Liver (tissue), 3 donors: ENCODE data around the gene MICU1.

ENCODE experiments used
- EGR1 ChIP-seq, 2 donors: IDR thresholded peaks; 2 replicates each; pipeline ENCODE4 v1.6.1; 2016 to 2018; ENCODE audit warnings: antibody characterized with exemption in 2 of 2, low read depth in 2 of 2
- GABPA ChIP-seq, 2 donors: IDR thresholded peaks in 1 of 2; conservative IDR thresholded peaks in 1 of 2; 2 replicates each; pipeline ENCODE4 v1.6.1; 2016; ENCODE audit warnings: antibody characterized with exemption in 2 of 2, mild to moderate bottlenecking in 1 of 2, moderate library complexity in 1 of 2
- HNF4A ChIP-seq, 2 donors: conservative IDR thresholded peaks; 2 replicates each; pipeline ENCODE4 v1.6.1; 2016; ENCODE audit warnings: antibody characterized with exemption in 2 of 2, mild to moderate bottlenecking in 2 of 2
- JUND ChIP-seq, 2 donors: IDR thresholded peaks; 2 replicates each; pipeline ENCODE4 v1.6.1; 2016; ENCODE audit warnings: antibody characterized with exemption in 2 of 2
- NR2F2 ChIP-seq: IDR thresholded peaks from 2 replicates; pipeline ENCODE4 v1.6.1; 2016; ENCODE audit warnings: antibody characterized with exemption
- RAD21 ChIP-seq, 2 donors: IDR thresholded peaks; 2 replicates each; pipeline ENCODE4 v1.6.1; 2016; ENCODE audit warnings: antibody characterized with exemption in 2 of 2, mild to moderate bottlenecking in 2 of 2
- SP1 ChIP-seq: IDR thresholded peaks from 2 replicates; pipeline ENCODE4 v1.6.1; 2018; ENCODE audit warnings: antibody characterized with exemption, mild to moderate bottlenecking
- TAF1 ChIP-seq: conservative IDR thresholded peaks from 2 replicates; pipeline ENCODE4 v1.6.1; 2016; ENCODE audit warnings: antibody characterized with exemption, mild to moderate bottlenecking
- YY1 ChIP-seq: IDR thresholded peaks from 2 replicates; pipeline ENCODE4 v1.6.1; 2016; ENCODE audit warnings: antibody characterized with exemption, mild to moderate bottlenecking
- TF ChIP-seq, protein P1 (sequence below): IDR thresholded peaks from 2 replicates; pipeline ENCODE4 v1.6.1; 2016; ENCODE audit warnings: antibody characterized with exemption
- TF ChIP-seq, protein P2 (sequence below): fragments of 150-350 bp; IDR thresholded peaks from 2 replicates; pipeline ENCODE4 v1.5.1; 2017; ENCODE audit warnings: improper control_type of control experiment, low read depth, low read length; ENCODE audit not compliant: missing input control
- TF ChIP-seq, protein P3 (sequence below): IDR thresholded peaks from 2 replicates; pipeline ENCODE4 v1.6.1; 2016; ENCODE audit warnings: antibody characterized with exemption, mild to moderate bottlenecking
- TF ChIP-seq, protein P4 (sequence below): IDR thresholded peaks from 2 replicates; pipeline ENCODE4 v1.6.1; 2016; ENCODE audit warnings: antibody characterized with exemption
- TF ChIP-seq, protein P5 (sequence below): IDR thresholded peaks from 2 replicates; pipeline ENCODE4 v1.6.1; 2016; ENCODE audit warnings: antibody characterized with exemption
- donor health status: healthy.
- donor health status: healthy.

DNA sequence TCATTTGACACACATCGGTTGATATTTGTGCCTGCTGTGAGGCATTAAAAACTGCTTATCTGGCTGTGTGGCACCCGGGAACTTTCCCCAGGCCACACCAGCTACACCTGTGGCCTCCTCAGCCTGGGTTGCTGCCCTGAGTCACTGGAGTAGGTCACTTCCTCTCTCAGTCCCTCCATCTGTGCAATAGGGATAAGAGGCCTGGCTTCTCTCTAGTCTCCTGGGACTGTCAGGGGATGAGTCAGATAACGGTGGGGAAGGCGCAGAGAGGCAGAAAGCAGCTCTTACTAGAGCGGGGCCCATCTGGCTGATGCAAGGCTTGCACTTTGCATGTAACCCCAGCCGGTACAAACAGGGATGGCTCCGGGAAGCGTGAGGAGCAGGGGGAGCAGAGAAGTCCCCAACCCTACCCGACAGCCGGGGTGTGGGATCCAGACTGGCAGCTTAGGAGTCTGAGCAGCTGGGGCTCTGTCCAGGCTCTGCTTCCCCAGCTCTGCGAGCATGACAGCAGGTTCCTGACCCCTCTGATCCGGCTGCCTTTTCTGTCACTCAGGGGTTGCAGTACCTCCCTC lies 305.1 kb downstream of the MICU1 start:
- TF ChIP-seq, protein P1, sequence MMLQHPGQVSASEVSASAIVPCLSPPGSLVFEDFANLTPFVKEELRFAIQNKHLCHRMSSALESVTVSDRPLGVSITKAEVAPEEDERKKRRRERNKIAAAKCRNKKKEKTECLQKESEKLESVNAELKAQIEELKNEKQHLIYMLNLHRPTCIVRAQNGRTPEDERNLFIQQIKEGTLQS = peak; percentile 69
- TF ChIP-seq, protein P2, sequence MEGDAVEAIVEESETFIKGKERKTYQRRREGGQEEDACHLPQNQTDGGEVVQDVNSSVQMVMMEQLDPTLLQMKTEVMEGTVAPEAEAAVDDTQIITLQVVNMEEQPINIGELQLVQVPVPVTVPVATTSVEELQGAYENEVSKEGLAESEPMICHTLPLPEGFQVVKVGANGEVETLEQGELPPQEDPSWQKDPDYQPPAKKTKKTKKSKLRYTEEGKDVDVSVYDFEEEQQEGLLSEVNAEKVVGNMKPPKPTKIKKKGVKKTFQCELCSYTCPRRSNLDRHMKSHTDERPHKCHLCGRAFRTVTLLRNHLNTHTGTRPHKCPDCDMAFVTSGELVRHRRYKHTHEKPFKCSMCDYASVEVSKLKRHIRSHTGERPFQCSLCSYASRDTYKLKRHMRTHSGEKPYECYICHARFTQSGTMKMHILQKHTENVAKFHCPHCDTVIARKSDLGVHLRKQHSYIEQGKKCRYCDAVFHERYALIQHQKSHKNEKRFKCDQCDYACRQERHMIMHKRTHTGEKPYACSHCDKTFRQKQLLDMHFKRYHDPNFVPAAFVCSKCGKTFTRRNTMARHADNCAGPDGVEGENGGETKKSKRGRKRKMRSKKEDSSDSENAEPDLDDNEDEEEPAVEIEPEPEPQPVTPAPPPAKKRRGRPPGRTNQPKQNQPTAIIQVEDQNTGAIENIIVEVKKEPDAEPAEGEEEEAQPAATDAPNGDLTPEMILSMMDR = no peak
- TF ChIP-seq YY1 (no peak), GABPA (IDR thresholded peaks at IDR 0.05 in 1 of 2, conservative IDR thresholded peaks at IDR 0.05 in 1 of 2) (peak in 1 of 2 donors; percentile 29), TAF1 (no peak), SP1 (peak; percentile 49), NR2F2 (peak; percentile 58), EGR1 (IDR thresholded peaks at IDR 0.05; ENCODE audit: low read depth in 2 of 2) (no peak), JUND (IDR thresholded peaks at IDR 0.05) (peak; percentile 48 to 85), RAD21 (IDR thresholded peaks at IDR 0.05) (peak in 1 of 2 donors; percentile 40), HNF4A (conservative IDR thresholded peaks at IDR 0.05) (no peak)
- TF ChIP-seq, protein P3, sequence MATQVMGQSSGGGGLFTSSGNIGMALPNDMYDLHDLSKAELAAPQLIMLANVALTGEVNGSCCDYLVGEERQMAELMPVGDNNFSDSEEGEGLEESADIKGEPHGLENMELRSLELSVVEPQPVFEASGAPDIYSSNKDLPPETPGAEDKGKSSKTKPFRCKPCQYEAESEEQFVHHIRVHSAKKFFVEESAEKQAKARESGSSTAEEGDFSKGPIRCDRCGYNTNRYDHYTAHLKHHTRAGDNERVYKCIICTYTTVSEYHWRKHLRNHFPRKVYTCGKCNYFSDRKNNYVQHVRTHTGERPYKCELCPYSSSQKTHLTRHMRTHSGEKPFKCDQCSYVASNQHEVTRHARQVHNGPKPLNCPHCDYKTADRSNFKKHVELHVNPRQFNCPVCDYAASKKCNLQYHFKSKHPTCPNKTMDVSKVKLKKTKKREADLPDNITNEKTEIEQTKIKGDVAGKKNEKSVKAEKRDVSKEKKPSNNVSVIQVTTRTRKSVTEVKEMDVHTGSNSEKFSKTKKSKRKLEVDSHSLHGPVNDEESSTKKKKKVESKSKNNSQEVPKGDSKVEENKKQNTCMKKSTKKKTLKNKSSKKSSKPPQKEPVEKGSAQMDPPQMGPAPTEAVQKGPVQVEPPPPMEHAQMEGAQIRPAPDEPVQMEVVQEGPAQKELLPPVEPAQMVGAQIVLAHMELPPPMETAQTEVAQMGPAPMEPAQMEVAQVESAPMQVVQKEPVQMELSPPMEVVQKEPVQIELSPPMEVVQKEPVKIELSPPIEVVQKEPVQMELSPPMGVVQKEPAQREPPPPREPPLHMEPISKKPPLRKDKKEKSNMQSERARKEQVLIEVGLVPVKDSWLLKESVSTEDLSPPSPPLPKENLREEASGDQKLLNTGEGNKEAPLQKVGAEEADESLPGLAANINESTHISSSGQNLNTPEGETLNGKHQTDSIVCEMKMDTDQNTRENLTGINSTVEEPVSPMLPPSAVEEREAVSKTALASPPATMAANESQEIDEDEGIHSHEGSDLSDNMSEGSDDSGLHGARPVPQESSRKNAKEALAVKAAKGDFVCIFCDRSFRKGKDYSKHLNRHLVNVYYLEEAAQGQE = no peak
- TF ChIP-seq, protein P4, sequence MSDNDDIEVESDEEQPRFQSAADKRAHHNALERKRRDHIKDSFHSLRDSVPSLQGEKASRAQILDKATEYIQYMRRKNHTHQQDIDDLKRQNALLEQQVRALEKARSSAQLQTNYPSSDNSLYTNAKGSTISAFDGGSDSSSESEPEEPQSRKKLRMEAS = no peak
- TF ChIP-seq, protein P5, sequence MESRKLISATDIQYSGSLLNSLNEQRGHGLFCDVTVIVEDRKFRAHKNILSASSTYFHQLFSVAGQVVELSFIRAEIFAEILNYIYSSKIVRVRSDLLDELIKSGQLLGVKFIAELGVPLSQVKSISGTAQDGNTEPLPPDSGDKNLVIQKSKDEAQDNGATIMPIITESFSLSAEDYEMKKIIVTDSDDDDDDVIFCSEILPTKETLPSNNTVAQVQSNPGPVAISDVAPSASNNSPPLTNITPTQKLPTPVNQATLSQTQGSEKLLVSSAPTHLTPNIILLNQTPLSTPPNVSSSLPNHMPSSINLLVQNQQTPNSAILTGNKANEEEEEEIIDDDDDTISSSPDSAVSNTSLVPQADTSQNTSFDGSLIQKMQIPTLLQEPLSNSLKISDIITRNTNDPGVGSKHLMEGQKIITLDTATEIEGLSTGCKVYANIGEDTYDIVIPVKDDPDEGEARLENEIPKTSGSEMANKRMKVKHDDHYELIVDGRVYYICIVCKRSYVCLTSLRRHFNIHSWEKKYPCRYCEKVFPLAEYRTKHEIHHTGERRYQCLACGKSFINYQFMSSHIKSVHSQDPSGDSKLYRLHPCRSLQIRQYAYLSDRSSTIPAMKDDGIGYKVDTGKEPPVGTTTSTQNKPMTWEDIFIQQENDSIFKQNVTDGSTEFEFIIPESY = no peak
